Adrenal gland (tissue), 5 donors: ENCODE results near the gene RNF20.

Experiments
- POLR2A ChIP-seq, 2 donors: fragments of 450-650 bp; IDR thresholded peaks; one replicate each; pipeline ENCODE4 v1.6.1; 2017; ENCODE audit warnings: antibody characterized with exemption in 2 of 2, mild to moderate bottlenecking in 2 of 2, moderate library complexity in 1 of 2
- TF ChIP-seq, protein P1 (sequence below), 6 experiments: fragments of 450-650 bp in 4 of 6; fragments of 200-600 bp in 2 of 6; sonication (generic) in 1 of 6; IDR thresholded peaks; 1 replicate in 5 of 6; 2 replicates in 1 of 6; pipeline versions ENCODE4 v1.5.1 to v1.8.0; 2016 to 2021; ENCODE audit warnings: antibody characterized with exemption in 6 of 6, mild to moderate bottlenecking in 2 of 6, moderate library complexity in 1 of 6
- donor health status: DM: no; HTN: no; CAD: no.

DNA sequence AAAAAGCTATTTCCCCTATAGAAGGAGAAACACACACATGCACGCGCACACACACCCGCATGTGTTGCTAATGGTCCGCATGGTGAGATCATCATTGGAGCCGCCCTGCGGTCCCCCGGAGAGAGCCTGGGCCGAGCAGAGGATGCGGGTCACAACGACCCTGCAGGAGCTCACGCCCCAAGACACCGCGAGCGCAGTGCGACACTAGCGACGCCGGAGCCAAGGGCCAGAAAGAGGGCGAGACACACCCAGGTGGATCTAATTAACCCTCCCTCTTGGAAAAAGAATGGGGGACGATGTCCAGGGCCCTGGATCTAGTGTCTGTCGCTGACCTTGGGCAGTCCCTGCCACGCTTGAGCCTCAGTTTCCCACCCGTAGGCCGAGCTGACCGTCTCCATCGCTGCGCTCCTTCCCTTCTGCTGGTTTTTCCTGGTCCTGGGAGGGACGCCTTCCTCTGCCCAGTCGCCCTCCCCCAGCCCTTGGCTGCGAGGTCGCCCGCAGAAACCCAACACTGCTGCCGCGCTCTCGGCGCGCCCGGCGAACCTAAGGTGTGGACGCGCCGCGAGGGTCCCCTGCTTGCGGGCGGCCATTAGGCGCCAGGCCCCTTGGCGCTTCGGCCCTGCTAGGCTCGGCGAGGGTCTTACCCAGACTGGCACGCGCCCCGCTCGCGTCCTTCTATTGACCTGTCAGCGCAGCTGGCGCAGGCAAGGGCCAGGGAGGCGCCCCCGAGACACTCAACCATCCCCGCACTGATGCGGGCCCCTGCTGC lies 47.5 kb upstream of the RNF20 start:
- TF ChIP-seq, protein P1, sequence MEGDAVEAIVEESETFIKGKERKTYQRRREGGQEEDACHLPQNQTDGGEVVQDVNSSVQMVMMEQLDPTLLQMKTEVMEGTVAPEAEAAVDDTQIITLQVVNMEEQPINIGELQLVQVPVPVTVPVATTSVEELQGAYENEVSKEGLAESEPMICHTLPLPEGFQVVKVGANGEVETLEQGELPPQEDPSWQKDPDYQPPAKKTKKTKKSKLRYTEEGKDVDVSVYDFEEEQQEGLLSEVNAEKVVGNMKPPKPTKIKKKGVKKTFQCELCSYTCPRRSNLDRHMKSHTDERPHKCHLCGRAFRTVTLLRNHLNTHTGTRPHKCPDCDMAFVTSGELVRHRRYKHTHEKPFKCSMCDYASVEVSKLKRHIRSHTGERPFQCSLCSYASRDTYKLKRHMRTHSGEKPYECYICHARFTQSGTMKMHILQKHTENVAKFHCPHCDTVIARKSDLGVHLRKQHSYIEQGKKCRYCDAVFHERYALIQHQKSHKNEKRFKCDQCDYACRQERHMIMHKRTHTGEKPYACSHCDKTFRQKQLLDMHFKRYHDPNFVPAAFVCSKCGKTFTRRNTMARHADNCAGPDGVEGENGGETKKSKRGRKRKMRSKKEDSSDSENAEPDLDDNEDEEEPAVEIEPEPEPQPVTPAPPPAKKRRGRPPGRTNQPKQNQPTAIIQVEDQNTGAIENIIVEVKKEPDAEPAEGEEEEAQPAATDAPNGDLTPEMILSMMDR (IDR thresholded peaks at IDR 0.05), result no peak
- TF ChIP-seq POLR2A (IDR thresholded peaks at IDR 0.05), result peak in 1 of 2 donors; percentile 45
